Smooth muscle cell (in vitro differentiated cells): Measurements from ENCODE around the gene CRYL1. TPM values are rescaled to one million over a fixed set of nuclear protein-coding genes. Genes with fewer than 3 reads are reported as not detected.

ENCODE experiments used
- DNase-seq: peaks from one replicate; lab custom pipeline; 2025; ENCODE audit not compliant: unreplicated experiment; lab: John Stamatoyannopoulos, UW
- H2AFZ ChIP-seq: fragments of 200-600 bp; sonication (generic); 2 replicates; pipeline ENCODE4 v1.6.0; 2016; ENCODE audit warnings: antibody characterized with exemption, low read depth, mild to moderate bottlenecking
- H3F3A ChIP-seq: fragments of 200-600 bp; sonication (generic); 2 replicates; pipeline ENCODE4 v1.6.0; 2017; ENCODE audit warnings: antibody characterized with exemption, low read depth
- H3K27ac ChIP-seq: fragments of 200-600 bp; sonication (generic); 2 replicates; pipeline ENCODE4 v1.5.1; 2016; ENCODE audit warnings: low read depth, mild to moderate bottlenecking
- H3K27me3 ChIP-seq: fragments of 200-600 bp; sonication (generic); 2 replicates; pipeline ENCODE4 v1.6.1; 2016; ENCODE audit warnings: low read depth, mild to moderate bottlenecking
- H3K36me3 ChIP-seq: fragments of 200-600 bp; sonication (generic); 2 replicates; pipeline ENCODE4 v1.5.1; 2016; ENCODE audit warnings: low read depth
- H3K4me1 ChIP-seq: fragments of 200-600 bp; sonication (generic); 2 replicates; pipeline ENCODE4 v1.5.1; 2016; ENCODE audit warnings: low read depth
- H3K4me2 ChIP-seq: fragments of 200-600 bp; sonication (generic); 2 replicates; pipeline ENCODE4 v1.6.0; 2016; ENCODE audit warnings: mild to moderate bottlenecking
- H3K4me3 ChIP-seq: fragments of 200-600 bp; sonication (generic); 2 replicates; pipeline ENCODE4 v1.5.1; 2016; ENCODE audit warnings: mild to moderate bottlenecking
- H3K79me2 ChIP-seq: fragments of 200-600 bp; sonication (generic); 2 replicates; pipeline ENCODE4 v1.6.0; 2016; ENCODE audit warnings: low read depth, mild to moderate bottlenecking
- H3K9ac ChIP-seq: fragments of 200-600 bp; sonication (generic); 2 replicates; pipeline ENCODE4 v1.6.0; 2016; ENCODE audit warnings: low read depth
- H3K9me3 ChIP-seq: fragments of 200-600 bp; sonication (generic); replicated peaks from 2 replicates; pipeline ENCODE4 v1.5.1; 2016; ENCODE audit warnings: low read depth
- H4K20me1 ChIP-seq: fragments of 200-600 bp; sonication (generic); 2 replicates; pipeline ENCODE4 v1.6.0; 2016; ENCODE audit warnings: low read depth
- CTCF ChIP-seq: fragments of 200-600 bp; sonication (generic); IDR thresholded peaks from 2 replicates; pipeline ENCODE4 v1.5.1; 2017; ENCODE audit warnings: borderline replicate concordance, mild to moderate bottlenecking, antibody characterized with exemption; ENCODE audit not compliant: insufficient read depth, poor library complexity, severe bottlenecking
- WGBS: methylation state at CpG from one replicate; pipeline ENCODE4 v1.1.7; 2016; ENCODE audit warnings: low lambda C conversion rate; 5-methylcytosine and 5-hydroxymethylcytosine counted together
- polyA plus RNA-seq: library from polyadenylated mRNA; unstranded; fragments of >200 nt; fragmentation: Nextera tagmentation; extraction: Ambion mirVana; gene quantifications from 2 replicates; pipeline ENCODE4 v1.2.1, GENCODE V29; 2016
- total RNA-seq: library from RNA; depleted of rRNA; stranded (reverse); fragments of >200 nt; gene quantifications from 2 replicates; pipeline ENCODE4 v1.2.3, GENCODE V29; 2014

The CRYL1 gene
- total and polyA plus RNA-seq, 2 experiments from 2014 or later: 6.5 to 12.4 TPM

GRCh38 chr13:20393273-20394168, 132.1 kb downstream of the CRYL1 start:
- DNase-seq: no peak
- Histone ChIP-seq H3K4me3 (no peak overlapping the region), H3K79me2 (no peaks in the 10 kb centered on the region), H3K27ac (no peak overlapping the region), H3K4me1 (no peaks in the 10 kb centered on the region), H4K20me1 (no peaks in the 10 kb centered on the region), H3K4me2 (no peak overlapping the region), H2AFZ (no peak overlapping the region), H3F3A (no peaks in the 10 kb centered on the region), H3K36me3 (no peaks in the 10 kb centered on the region), H3K9me3 (no peaks in the 10 kb centered on the region), H3K9ac (no peak overlapping the region), H3K27me3 (no peaks in the 10 kb centered on the region)
- no peak for TF ChIP-seq CTCF
- WGBS: 98% methylated on average over 10 of the region's 10 CpGs

GRCh38 chr13:20392530-20392929, 133.1 kb downstream of the CRYL1 start:
- Histone ChIP-seq H2AFZ (no peak overlapping the region), H3K9me3 (no peaks in the 10 kb centered on the region), H3K27me3 (no peaks in the 10 kb centered on the region), H3K4me2 (no peak overlapping the region), H3K27ac (no peak overlapping the region), H3K79me2 (no peaks in the 10 kb centered on the region), H3K9ac (no peak overlapping the region), H3K4me3 (no peak overlapping the region), H4K20me1 (no peaks in the 10 kb centered on the region), H3K36me3 (no peaks in the 10 kb centered on the region), H3F3A (no peaks in the 10 kb centered on the region), H3K4me1 (no peaks in the 10 kb centered on the region)
- no peak for TF ChIP-seq CTCF
- no peak for DNase-seq
- 96% methylated on average over 2 of the region's 4 CpGs for WGBS

- Histone ChIP-seq H2AFZ (no peak overlapping the region), H4K20me1 (no peaks in the 10 kb centered on the region), H3K27me3 (no peaks in the 10 kb centered on the region), H3K4me3 (no peak overlapping the region), H3F3A (no peaks in the 10 kb centered on the region), H3K79me2 (no peaks in the 10 kb centered on the region), H3K9me3 (no peaks in the 10 kb centered on the region), H3K4me1 (no peaks in the 10 kb centered on the region), H3K4me2 (no peak overlapping the region), H3K27ac (no peak overlapping the region), H3K9ac (no peak overlapping the region), H3K36me3 (no peaks in the 10 kb centered on the region)
- WGBS: 96% methylated on average over 27 of the region's 69 CpGs
- no peak for DNase-seq
- TF ChIP-seq CTCF: no peak
Measured at GRCh38 chr13:20391597-20392452, 133.8 kb downstream of the CRYL1 start.
